Stimulated activated CD4-positive, alpha-beta T cell treated with anti-CD3 and anti-CD28 coated beads, Interleukin-15, amount 100 ng/mL, for 48 hours (primary cell): ENCODE measurements around the gene RGS9.
"Not testable (repeated sequence)": the region's sequence is repeated elsewhere in the genome, so short reads cannot be mapped to it uniquely, and the experiment has no call there.

ENCODE experiments used
- DNase-seq, 2 donors: peaks; one replicate each; pipeline ENCODE4 v3.0.0-alpha.2; 2020; ENCODE audit warnings: low read depth in 2 of 2

The RGS9 gene

GRCh38 chr17:65137021-65137939 lies at the start of gene RGS9:
RGS9 (plus strand) TSS chr17:65137370; CDS start chr17:65137541, 171 bp downstream.
- peak; percentile 53 to 78 for DNase-seq

GRCh38 chr17:65088621-65089360 lies 48.4 kb upstream of the RGS9 start:
- DNase-seq: no peak

GRCh38 chr17:65092262-65092661 lies 44.9 kb upstream of the RGS9 start:
- DNase-seq: no peak

DNA sequence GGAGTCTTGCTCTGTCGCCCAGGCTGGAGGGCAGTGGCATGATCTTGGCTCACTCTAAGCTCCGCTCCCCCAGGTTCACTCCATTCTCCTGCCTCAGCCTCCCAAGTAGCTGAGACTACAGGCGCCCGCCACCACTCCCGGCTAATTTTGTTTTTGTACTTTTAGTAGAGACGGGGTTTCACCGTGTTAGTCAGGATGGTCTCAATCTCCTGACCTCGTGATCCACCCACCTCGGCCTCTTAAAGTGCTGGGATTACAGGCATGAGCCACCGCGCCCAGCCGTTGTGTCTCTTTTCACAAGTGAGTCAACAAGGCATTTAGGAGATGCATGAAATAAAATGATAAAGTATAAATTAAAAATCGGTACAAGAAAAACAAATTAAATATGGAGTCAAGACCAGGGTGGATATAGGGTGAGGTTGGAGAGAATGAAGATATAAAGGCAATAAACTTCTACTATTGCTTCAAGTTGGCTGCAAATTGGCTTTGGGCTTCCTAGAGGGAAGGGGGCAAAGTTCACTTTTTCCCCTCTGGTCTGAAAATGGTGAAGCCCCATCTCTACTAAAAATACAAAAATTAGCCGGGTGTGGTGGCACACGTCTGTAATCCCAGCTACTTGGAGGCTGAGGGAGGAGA lies 44.3 kb upstream of the RGS9 start:
- not testable (repeated sequence) for DNase-seq

DNA sequence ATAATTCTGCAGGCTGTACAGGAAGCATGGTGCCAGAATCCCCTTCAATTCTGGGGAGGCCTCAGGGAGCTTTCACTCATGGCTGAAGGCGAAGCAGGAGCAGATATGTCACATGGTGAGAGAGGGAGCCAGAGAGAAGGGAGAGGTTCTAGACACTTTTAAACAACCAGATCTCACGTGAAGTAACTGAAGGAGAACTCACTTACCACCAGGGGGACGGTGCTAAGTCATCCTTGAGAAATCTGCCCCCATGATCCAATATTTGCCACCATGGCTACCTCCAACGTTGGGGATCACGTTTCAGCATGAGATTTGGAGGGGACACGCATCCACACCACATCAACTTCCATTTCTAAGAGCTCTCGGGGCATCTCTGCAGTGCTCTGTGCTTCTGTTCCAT lies 43.2 kb upstream of the RGS9 start:
- DNase-seq: no peak

GRCh38 chr17:65095465-65095864 lies 41.7 kb upstream of the RGS9 start:
- no peak for DNase-seq

DNA sequence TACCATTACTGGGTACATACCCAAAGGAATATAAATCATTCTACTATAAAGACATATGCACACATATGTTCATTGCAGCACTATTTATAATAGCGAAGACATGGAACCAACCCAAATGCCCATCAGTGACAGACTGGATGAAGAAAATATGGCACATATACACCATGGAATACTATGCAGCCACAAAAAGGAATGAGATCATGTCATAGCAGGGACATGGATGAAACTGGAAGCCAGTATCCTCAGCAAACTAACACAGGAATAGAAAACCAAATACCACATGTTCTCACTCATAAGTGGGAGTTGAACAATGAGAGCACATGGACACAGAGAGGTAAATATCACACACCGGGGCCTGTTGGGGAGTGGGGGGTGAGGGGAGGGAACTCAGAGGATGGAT lies 40.8 kb upstream of the RGS9 start:
- not testable (repeated sequence) for DNase-seq

DNA sequence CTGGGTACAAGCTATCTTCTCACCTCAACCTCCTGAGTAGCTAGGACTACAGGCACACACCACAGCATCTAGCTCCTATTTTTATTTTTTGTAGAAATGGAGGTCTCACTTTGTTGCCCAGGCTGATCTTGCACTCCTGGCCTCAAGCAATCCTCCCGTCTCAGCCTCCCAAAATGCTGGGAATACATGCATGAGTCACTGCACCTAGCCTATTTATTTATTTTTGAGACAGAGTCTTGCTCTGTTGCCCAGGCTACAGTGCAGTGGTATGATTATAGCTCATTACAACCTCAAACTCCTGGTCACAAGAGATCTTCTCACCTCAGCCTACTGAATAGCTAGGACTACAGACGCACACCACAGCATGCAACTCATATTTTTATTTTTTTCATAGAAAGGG lies 40.1 kb upstream of the RGS9 start:
- DNase-seq: no peak

DNA sequence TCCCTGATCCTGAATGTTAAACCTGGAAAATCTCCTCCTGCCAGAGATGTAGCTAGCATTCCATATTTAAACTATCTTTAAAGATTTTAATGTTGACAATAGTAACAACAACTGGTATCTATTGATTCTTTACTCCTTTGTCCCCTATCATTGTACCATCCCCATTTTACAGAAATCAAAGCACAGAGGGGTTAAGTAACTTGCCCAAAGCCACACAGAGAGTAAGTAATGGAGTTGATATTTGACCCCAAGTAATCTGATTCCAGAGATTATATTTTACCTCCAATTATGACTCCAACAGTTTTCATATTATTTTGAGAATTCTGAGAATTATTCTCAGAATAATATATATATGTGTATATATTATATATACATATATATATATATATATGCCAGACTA lies 37.7 kb upstream of the RGS9 start:
- DNase-seq: no peak

DNA sequence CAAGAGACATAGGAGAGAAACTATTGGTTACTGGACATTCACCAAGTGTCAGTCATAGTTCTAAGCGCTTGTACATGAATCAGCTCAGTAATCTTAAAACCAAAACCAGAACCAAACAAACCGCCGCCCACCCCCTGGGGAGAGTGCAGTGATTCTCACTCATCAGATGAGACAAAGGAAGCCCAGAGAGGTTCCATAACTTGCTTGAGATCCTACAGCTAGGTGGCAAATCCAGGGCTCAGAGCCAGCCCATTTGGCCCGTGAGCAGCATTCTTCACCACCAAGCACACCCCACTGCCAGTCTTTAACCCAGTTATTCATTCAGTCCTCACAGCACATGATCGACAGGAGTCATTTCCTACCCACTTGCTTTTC lies 37.2 kb upstream of the RGS9 start:
- peak; percentile 74 to 83 for DNase-seq

DNA sequence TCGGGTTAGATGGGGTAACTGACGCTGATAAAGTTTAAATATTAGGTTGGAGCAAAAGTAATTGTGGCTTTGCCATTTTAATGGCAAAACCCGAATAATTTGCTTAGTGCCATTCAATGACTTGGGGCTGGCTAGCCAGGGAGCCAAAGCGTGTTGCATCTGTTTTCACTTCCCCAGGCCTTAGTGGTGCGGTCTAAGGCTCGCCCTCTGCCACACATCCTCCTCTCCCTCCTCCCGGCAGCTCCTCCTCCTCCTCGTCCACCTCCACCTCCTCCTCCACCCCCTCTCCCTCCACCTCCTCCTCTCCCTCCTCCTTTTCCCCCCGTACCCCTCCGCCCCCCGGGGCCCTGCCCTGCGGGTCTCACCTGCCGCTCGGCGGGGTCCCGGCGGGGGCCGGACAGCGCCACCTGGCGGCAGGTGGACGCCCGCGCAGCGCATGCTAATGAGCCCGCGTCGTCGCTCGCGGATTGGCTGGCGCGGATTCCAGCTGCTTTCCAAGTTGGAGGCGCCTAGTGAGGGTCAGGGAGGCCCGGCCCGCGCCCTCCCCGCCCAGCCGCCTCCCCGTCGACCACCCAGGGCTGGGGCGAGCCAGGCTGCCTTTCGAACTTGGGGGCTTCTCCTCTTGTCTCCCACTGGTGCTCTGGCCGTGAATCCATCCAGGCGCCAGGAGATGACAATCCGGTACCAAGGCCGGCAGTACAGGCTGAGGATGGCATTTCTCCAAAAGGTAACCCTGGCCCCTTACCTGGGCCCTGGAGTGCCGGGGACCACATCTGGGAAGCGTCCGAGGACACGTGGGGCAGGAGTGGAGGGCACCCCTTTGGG lies 36.6 kb upstream of the RGS9 start:
- peak; percentile 54 to 68 for DNase-seq

DNA sequence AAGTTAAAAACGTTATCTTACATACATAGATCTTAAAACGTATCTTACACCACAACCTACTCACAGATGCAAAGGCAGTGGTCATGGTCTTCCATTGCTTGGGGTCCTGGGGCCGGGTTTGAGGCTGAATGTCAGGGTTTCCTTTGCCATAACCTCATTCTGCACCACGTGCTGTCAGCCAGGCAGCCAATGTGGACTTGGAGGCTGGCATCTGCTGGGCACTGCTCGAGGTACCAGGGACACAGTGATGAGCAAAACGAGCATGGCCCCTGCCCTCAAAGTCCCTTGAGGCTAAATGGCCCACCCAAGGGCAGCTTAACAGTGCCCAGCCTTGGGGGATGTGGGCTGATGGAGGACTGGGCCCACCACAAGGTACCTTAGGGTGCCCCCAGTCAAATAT lies 35.8 kb upstream of the RGS9 start:
- no peak for DNase-seq

GRCh38 chr17:65102235-65102634 lies 34.9 kb upstream of the RGS9 start:
- no peak for DNase-seq

GRCh38 chr17:65102788-65103187 lies 34.4 kb upstream of the RGS9 start:
- no peak for DNase-seq

- no peak for DNase-seq
Measured at GRCh38 chr17:65103431-65103830, 33.7 kb upstream of the RGS9 start.

DNA sequence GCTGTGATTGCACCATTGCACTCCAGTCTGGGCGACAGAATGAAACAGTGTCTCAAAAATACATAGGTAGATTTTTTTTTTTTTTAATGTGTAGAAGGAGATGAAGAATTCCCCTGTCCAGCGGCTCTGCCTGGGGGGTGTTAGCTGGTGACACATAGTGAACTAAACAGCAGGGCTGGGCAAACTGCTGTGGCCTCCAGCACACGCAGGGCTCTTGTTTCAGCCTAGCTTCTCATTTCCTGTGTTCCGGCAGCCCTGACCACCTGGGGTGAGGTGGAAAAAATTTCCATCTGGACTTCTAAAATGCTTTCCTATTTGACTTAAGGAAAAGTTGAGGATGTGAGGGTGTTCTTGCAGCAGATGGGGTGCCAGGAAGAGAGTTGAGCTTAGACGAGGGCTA lies 33.3 kb upstream of the RGS9 start:
- no peak for DNase-seq

DNA sequence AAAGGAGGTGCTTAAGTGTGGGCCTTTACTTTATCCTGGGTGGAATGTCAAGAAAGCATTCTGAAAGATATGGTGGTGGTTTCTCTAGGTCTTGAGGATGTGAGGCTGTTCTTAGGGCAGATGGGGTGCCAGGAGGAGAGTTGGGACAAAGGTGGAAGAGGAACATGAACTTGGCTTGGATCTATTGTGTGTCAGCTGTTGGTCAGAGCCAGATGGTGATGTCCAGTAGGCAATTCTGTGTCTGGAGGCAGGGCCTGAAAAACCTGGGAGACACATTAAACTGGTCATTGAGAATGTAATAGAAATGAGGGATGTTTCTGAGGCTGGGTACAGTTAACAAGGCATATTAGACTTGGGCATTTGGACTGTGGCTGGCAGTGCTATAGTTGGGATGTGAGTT lies 32.6 kb upstream of the RGS9 start:
- DNase-seq: no peak

DNA sequence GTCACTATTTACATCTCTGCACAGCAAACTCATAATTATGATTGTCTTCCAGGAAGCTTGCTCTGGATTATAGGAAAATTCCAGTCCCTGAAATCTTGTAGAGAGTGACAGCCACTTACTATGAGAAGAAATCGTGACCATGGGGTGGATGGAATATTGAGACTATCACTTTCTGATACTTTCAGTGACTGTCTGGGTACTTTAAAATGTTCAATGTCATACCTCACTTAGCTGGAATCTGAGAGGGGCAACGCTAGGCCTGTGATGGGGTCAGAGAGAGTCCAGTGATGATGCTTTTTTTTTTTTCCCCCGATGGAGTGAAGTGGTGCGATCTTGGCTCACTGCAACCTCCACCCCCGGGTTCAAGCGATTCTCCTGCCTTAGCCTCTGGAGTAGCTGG lies 32.2 kb upstream of the RGS9 start:
- no peak for DNase-seq

GRCh38 chr17:65108152-65108551 lies 29.0 kb upstream of the RGS9 start:
- DNase-seq: no peak

DNA sequence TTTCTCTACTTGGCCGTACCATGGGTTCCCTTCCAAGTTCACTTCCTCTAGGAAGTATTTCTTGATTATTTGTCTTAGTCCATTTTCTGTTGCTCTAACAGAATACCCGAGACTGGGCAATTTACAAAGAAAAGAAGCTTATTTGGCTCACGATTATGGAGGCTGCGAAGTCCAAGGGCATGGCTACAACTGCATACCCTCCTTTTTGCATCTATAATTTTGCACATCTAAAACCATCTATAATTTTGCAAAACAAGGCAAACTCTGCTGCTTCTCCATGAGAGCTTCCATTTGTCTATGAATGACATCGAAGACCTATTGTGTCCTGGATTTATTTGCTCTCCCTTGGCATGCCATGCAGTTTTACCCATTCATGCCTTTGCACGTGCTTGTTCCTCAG lies 27.6 kb upstream of the RGS9 start:
- DNase-seq: no peak

- DNase-seq: no peak
Measured at GRCh38 chr17:65109990-65110680, 27.0 kb upstream of the RGS9 start.
